Liver (tissue), 9 donors: ENCODE measurements around the gene F2RL3. TPM values are rescaled to one million over a fixed set of nuclear protein-coding genes. Genes with fewer than 3 reads are reported as not detected.
"Not testable (repeated sequence)": the region's sequence is repeated elsewhere in the genome, so short reads cannot be mapped to it uniquely, and the experiment has no call there.

ENCODE experiments used
- DNase-seq: peaks from one replicate; pipeline ENCODE4 v3.0.0-alpha.2; 2017; ENCODE audit warnings: low spot score
- H3K27ac ChIP-seq, 2 donors: one replicate each; pipeline ENCODE4 v1.7.0; 2013; ENCODE audit warnings: inconsistent platforms in 2 of 2, low read length in 2 of 2, control low read depth in 1 of 2, low read depth in 1 of 2, mild to moderate bottlenecking in 1 of 2
- H3K27me3 ChIP-seq, 4 donors: one replicate each; pipeline versions ENCODE4 v1.6.1 to v1.7.0; 2013; ENCODE audit warnings: low read length in 3 of 4, inconsistent platforms in 1 of 4, mild to moderate bottlenecking in 1 of 4, moderate library complexity in 1 of 4; ENCODE audit not compliant: control insufficient read depth in 4 of 4, insufficient read depth in 4 of 4
- H3K36me3 ChIP-seq, 4 donors: one replicate each; pipeline versions ENCODE4 v1.6.1 to v1.7.0; 2013; ENCODE audit warnings: low read length in 3 of 4, mild to moderate bottlenecking in 3 of 4, low read depth in 1 of 4, moderate library complexity in 1 of 4; ENCODE audit not compliant: control insufficient read depth in 4 of 4, insufficient read depth in 3 of 4
- H3K4me1 ChIP-seq, 4 donors: one replicate each; pipeline versions ENCODE4 v1.6.1 to v1.7.0; 2013; ENCODE audit warnings: low read length in 3 of 4, mild to moderate bottlenecking in 3 of 4, moderate library complexity in 1 of 4; ENCODE audit not compliant: control insufficient read depth in 4 of 4, insufficient read depth in 4 of 4
- H3K4me3 ChIP-seq, 3 donors: one replicate each; pipeline versions ENCODE4 v1.6.1 to v1.7.0; 2013; ENCODE audit warnings: low read length in 3 of 3, control low read depth in 1 of 3, low read depth in 1 of 3, mild to moderate bottlenecking in 1 of 3
- H3K9ac ChIP-seq, 2 donors: one replicate each; pipeline ENCODE4 v1.7.0; 2013; ENCODE audit warnings: low read length in 2 of 2, mild to moderate bottlenecking in 2 of 2, moderate library complexity in 2 of 2, control low read depth in 1 of 2, low read depth in 1 of 2
- H3K9me3 ChIP-seq, 4 donors: one replicate each; pipeline versions ENCODE4 v1.6.1 to v1.7.0; 2013; ENCODE audit warnings: low read length in 3 of 4; ENCODE audit not compliant: control insufficient read depth in 4 of 4
- CTCF ChIP-seq: fragments of 150-350 bp; IDR thresholded peaks from 2 replicates; pipeline ENCODE4 v1.5.1; 2017; ENCODE audit warnings: improper control_type of control experiment, low read depth, low read length; ENCODE audit not compliant: missing input control
- FOXA1 ChIP-seq: IDR thresholded peaks from 2 replicates; pipeline ENCODE4 v1.6.1; 2016; ENCODE audit warnings: antibody characterized with exemption
- FOXA2 ChIP-seq: IDR thresholded peaks from 2 replicates; pipeline ENCODE4 v1.6.1; 2016; ENCODE audit warnings: antibody characterized with exemption
- GABPA ChIP-seq, 2 donors: IDR thresholded peaks in 1 of 2; conservative IDR thresholded peaks in 1 of 2; 2 replicates each; pipeline ENCODE4 v1.6.1; 2016; ENCODE audit warnings: antibody characterized with exemption in 2 of 2, mild to moderate bottlenecking in 1 of 2, moderate library complexity in 1 of 2
- HNF4A ChIP-seq, 2 donors: conservative IDR thresholded peaks; 2 replicates each; pipeline ENCODE4 v1.6.1; 2016; ENCODE audit warnings: antibody characterized with exemption in 2 of 2, mild to moderate bottlenecking in 2 of 2
- HNF4G ChIP-seq: IDR thresholded peaks from 2 replicates; pipeline ENCODE4 v1.6.1; 2016; ENCODE audit warnings: antibody characterized with exemption
- MAX ChIP-seq: IDR thresholded peaks from 2 replicates; pipeline ENCODE4 v1.6.1; 2016; ENCODE audit warnings: antibody characterized with exemption
- NR2F2 ChIP-seq: IDR thresholded peaks from 2 replicates; pipeline ENCODE4 v1.6.1; 2016; ENCODE audit warnings: antibody characterized with exemption
- RXRA ChIP-seq, 2 donors: IDR thresholded peaks; 2 replicates each; pipeline ENCODE4 v1.6.1; 2017 to 2018; ENCODE audit warnings: antibody characterized with exemption in 2 of 2, mild to moderate bottlenecking in 1 of 2
- SP1 ChIP-seq: IDR thresholded peaks from 2 replicates; pipeline ENCODE4 v1.6.1; 2018; ENCODE audit warnings: antibody characterized with exemption, mild to moderate bottlenecking
- YY1 ChIP-seq: IDR thresholded peaks from 2 replicates; pipeline ENCODE4 v1.6.1; 2016; ENCODE audit warnings: antibody characterized with exemption, mild to moderate bottlenecking
- WGBS: extraction: QIAGEN DNeasy Blood & Tissue Kit; methylation state at CpG from one replicate; pipeline ENCODE4 v1.1.7; 2013; 5-methylcytosine and 5-hydroxymethylcytosine counted together
- polyA plus RNA-seq, 2 donors: library from polyadenylated mRNA; stranded (reverse) in 1 of 2; unstranded in 1 of 2; fragments of 200-250 nt in 1 of 2; fragments of >200 nt in 1 of 2; fragmentation: Nextera tagmentation in 1 of 2; extraction: Ambion mirVana in 1 of 2; gene quantifications; one replicate each; pipeline versions ENCODE4 v1.2.1 to v1.2.3, GENCODE V29; 2013 to 2015
- total RNA-seq, 2 donors: library from RNA; depleted of rRNA; stranded (reverse); fragments of >200 nt; gene quantifications; one replicate each; pipeline ENCODE4 v1.2.3, GENCODE V29; 2014
- TF ChIP-seq, protein P1 (sequence below): IDR thresholded peaks from 2 replicates; pipeline ENCODE4 v1.6.1; 2016; ENCODE audit warnings: antibody characterized with exemption, mild to moderate bottlenecking
- donor health status: healthy.
- donor health status: healthy.
- donor health status: healthy.
- donor health status: healthy.
- donor health status: healthy.

The F2RL3 gene
- total and polyA plus RNA-seq, 4 donors = 0.08 to 1.6 (median 0.20) TPM

- Histone ChIP-seq H3K9ac (no peak overlapping the region), H3K27ac (no peak overlapping the region), H3K4me3 (no peak overlapping the region), H3K9me3 (peaks cover 0 to 13% (median 6%) of the 10 kb centered on the region in 4 donors), H3K4me1 (no peaks in the 10 kb centered on the region), H3K27me3 (no peaks in the 10 kb centered on the region), H3K36me3 (no peaks in the 10 kb centered on the region)
- 84% methylated on average over 4 of the region's 4 CpGs for WGBS
- TF ChIP-seq MAX = no peak
- no peak for TF ChIP-seq FOXA2
- TF ChIP-seq NR2F2 = no peak
- TF ChIP-seq RXRA (IDR thresholded peaks at IDR 0.05) = no peak
- TF ChIP-seq FOXA1 = no peak
- no peak for TF ChIP-seq HNF4G
- TF ChIP-seq HNF4A (conservative IDR thresholded peaks at IDR 0.05) = no peak
- no peak for DNase-seq
Measured at GRCh38 chr19:16931306-16931705, 42.5 kb downstream of the F2RL3 start.

GRCh38 chr19:16934489-16934888 is 45.7 kb downstream of the F2RL3 start:
- TF ChIP-seq CTCF (no peak), MAX (no peak), SP1 (no peak), HNF4A (conservative IDR thresholded peaks at IDR 0.05) (no peak), GABPA (IDR thresholded peaks at IDR 0.05 in 1 of 2, conservative IDR thresholded peaks at IDR 0.05 in 1 of 2) (no peak)
- TF ChIP-seq, protein P1, sequence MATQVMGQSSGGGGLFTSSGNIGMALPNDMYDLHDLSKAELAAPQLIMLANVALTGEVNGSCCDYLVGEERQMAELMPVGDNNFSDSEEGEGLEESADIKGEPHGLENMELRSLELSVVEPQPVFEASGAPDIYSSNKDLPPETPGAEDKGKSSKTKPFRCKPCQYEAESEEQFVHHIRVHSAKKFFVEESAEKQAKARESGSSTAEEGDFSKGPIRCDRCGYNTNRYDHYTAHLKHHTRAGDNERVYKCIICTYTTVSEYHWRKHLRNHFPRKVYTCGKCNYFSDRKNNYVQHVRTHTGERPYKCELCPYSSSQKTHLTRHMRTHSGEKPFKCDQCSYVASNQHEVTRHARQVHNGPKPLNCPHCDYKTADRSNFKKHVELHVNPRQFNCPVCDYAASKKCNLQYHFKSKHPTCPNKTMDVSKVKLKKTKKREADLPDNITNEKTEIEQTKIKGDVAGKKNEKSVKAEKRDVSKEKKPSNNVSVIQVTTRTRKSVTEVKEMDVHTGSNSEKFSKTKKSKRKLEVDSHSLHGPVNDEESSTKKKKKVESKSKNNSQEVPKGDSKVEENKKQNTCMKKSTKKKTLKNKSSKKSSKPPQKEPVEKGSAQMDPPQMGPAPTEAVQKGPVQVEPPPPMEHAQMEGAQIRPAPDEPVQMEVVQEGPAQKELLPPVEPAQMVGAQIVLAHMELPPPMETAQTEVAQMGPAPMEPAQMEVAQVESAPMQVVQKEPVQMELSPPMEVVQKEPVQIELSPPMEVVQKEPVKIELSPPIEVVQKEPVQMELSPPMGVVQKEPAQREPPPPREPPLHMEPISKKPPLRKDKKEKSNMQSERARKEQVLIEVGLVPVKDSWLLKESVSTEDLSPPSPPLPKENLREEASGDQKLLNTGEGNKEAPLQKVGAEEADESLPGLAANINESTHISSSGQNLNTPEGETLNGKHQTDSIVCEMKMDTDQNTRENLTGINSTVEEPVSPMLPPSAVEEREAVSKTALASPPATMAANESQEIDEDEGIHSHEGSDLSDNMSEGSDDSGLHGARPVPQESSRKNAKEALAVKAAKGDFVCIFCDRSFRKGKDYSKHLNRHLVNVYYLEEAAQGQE = no peak
- Histone ChIP-seq H3K9ac (no peak overlapping the region), H3K4me1 (no peaks in the 10 kb centered on the region), H3K27ac (no peak overlapping the region), H3K36me3 (no peaks in the 10 kb centered on the region), H3K4me3 (no peak overlapping the region), H3K27me3 (no peaks in the 10 kb centered on the region), H3K9me3 (peaks cover 0 to 13% (median 4%) of the 10 kb centered on the region in 4 donors)
- DNase-seq = no peak
- WGBS = 84% methylated on average over 1 of the region's 1 CpG

DNA sequence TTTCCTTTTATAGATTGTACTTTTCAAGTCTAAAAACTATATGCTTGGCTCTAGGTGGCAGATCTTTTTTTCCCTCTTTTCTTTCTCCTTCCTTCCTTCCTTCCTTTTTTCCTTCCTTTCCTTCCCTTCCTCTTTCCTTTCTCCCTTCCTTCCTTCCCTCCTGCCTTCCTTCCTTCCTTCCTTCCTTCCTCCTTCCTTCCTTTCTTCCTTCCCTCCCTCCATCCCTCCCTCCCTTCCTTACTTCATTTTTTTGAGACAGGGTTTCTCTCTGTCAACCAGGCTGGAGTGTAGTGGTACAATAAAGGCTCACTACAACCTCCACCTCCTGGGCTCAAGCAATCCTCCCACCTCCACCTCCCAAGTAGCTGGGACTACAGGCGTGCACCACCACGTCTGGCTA is 48.1 kb downstream of the F2RL3 start:
- DNase-seq = no peak
- TF ChIP-seq MAX (no peak), YY1 (no peak), FOXA2 (no peak)
- no peak overlapping the region for H3K27ac ChIP-seq
- WGBS = 65% methylated on average over 2 of the region's 2 CpGs
- no peaks in the 10 kb centered on the region for H3K36me3 ChIP-seq
- no peaks in the 10 kb centered on the region for H3K27me3 ChIP-seq
- no peak overlapping the region for H3K9ac ChIP-seq
- no peaks in the 10 kb centered on the region for H3K4me1 ChIP-seq
- peaks cover 0 to 13% (median 4%) of the 10 kb centered on the region in 4 donors for H3K9me3 ChIP-seq
- H3K4me3 ChIP-seq = no peak overlapping the region

DNA sequence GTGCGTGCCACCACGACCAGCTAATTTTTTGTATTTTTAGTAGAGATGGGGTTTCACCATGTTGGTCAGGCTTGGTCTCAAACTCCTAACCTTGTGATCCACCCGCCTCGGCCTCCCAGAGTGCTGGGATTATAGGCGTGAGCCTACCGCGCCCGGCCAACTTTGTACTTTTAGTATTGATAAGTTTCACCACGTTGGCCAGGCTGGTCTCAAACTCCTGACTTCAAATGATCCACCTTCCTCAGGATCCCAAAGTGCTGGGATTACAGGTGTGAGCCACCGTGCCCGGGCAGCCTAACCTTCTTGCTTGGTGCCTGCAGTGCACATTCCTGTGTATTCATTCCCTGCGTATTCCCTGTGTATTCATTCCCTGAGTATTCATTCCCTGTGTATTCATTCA is 49.0 kb downstream of the F2RL3 start:
- not testable (repeated sequence) for H3K4me3 ChIP-seq, DNase-seq
- 90% methylated on average over 12 of the region's 12 CpGs for WGBS

More for the DNA sequence above, 49.0 kb downstream of the F2RL3 start:
- H3K27ac ChIP-seq, H3K36me3 ChIP-seq, H3K9ac ChIP-seq, H3K4me1 ChIP-seq, H3K27me3 ChIP-seq: not testable (repeated sequence)
- peaks cover 0 to 13% (median 4%) of the 10 kb centered on the region in 4 donors for H3K9me3 ChIP-seq
